CD4-positive, alpha-beta T cell treated with Interleukin-4 for 4 hours (primary cell): Measurements from ENCODE around the gene NPTN.
A peak's percentile ranks its signal among the peaks of the same experiment; 100 is the strongest.
"Not testable (repeated sequence)": the region's sequence is repeated elsewhere in the genome, so short reads cannot be mapped to it uniquely, and the experiment has no call there.

Source experiments
- DNase-seq: peaks from one replicate; pipeline ENCODE4 v3.0.0-alpha.2; 2020

NPTN gene

GRCh38 chr15:73570355-73571032 lies 62.7 kb downstream of the NPTN start:
- no peak for DNase-seq

GRCh38 chr15:73569361-73569760 lies 63.8 kb downstream of the NPTN start:
- no peak for DNase-seq

- DNase-seq, result no peak
These were observed 64.5 kb downstream of the NPTN start for GRCh38 chr15:73568564-73569280.

- no peak for DNase-seq
These were observed 66.2 kb downstream of the NPTN start for GRCh38 chr15:73567020-73567419.

- DNase-seq, result no peak
These were observed 68.9 kb downstream of the NPTN start for GRCh38 chr15:73564255-73564654.

- peak; percentile 44 for DNase-seq
These were observed 72.6 kb downstream of the NPTN start for GRCh38 chr15:73560501-73561117.

- no peak for DNase-seq
These were observed 74.7 kb downstream of the NPTN start for GRCh38 chr15:73558529-73558928.

GRCh38 chr15:73555080-73555479 lies 78.1 kb downstream of the NPTN start:
- DNase-seq, result no peak

GRCh38 chr15:73550190-73550589 lies 83.0 kb downstream of the NPTN start:
- no peak for DNase-seq

- not testable (repeated sequence) for DNase-seq
These were observed 84.3 kb downstream of the NPTN start for GRCh38 chr15:73548925-73549324.

- DNase-seq, result no peak
These were observed 91.7 kb downstream of the NPTN start for GRCh38 chr15:73541479-73541878.

- no peak for DNase-seq
These were observed 93.0 kb downstream of the NPTN start for GRCh38 chr15:73540161-73540560.

GRCh38 chr15:73539212-73540128 lies 93.7 kb downstream of the NPTN start:
- no peak for DNase-seq

GRCh38 chr15:73538563-73539211 lies 94.5 kb downstream of the NPTN start:
- DNase-seq, result no peak

GRCh38 chr15:73538123-73538522 lies 95.1 kb downstream of the NPTN start:
- DNase-seq, result no peak

GRCh38 chr15:73530649-73531048 lies 102.5 kb downstream of the NPTN start:
- DNase-seq, result no peak

- DNase-seq, result no peak
These were observed 105.6 kb downstream of the NPTN start for GRCh38 chr15:73527598-73527997.

GRCh38 chr15:73524919-73525318 lies 108.3 kb downstream of the NPTN start:
- no peak for DNase-seq

GRCh38 chr15:73522011-73522410 lies 111.2 kb downstream of the NPTN start:
- no peak for DNase-seq

GRCh38 chr15:73518876-73519733 lies 114.1 kb downstream of the NPTN start:
- DNase-seq, result peak; percentile 20

- no peak for DNase-seq
These were observed 114.9 kb downstream of the NPTN start for GRCh38 chr15:73518180-73518862.
